ENCODE results near the gene GRAMD4. TPM values are rescaled to one million over a fixed set of nuclear protein-coding genes. Genes with fewer than 3 reads are reported as not detected.

Gene GRAMD4
- total RNA-seq, 1 donor from 2014 or later, result 36.8 TPM

- no peak overlapping the region for H3K4me3 ChIP-seq (ENCODE audit: low read depth, low read length)
- no peak for DNase-seq (ENCODE audit: low read depth)
- TF ChIP-seq, protein P1, sequence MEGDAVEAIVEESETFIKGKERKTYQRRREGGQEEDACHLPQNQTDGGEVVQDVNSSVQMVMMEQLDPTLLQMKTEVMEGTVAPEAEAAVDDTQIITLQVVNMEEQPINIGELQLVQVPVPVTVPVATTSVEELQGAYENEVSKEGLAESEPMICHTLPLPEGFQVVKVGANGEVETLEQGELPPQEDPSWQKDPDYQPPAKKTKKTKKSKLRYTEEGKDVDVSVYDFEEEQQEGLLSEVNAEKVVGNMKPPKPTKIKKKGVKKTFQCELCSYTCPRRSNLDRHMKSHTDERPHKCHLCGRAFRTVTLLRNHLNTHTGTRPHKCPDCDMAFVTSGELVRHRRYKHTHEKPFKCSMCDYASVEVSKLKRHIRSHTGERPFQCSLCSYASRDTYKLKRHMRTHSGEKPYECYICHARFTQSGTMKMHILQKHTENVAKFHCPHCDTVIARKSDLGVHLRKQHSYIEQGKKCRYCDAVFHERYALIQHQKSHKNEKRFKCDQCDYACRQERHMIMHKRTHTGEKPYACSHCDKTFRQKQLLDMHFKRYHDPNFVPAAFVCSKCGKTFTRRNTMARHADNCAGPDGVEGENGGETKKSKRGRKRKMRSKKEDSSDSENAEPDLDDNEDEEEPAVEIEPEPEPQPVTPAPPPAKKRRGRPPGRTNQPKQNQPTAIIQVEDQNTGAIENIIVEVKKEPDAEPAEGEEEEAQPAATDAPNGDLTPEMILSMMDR (conservative IDR thresholded peaks at IDR 0.05; ENCODE audit: low read depth, low read length), result no peak
Observed at GRCh38 chr22:46663436-46664100, 43.4 kb downstream of the GRAMD4 start.

DNA sequence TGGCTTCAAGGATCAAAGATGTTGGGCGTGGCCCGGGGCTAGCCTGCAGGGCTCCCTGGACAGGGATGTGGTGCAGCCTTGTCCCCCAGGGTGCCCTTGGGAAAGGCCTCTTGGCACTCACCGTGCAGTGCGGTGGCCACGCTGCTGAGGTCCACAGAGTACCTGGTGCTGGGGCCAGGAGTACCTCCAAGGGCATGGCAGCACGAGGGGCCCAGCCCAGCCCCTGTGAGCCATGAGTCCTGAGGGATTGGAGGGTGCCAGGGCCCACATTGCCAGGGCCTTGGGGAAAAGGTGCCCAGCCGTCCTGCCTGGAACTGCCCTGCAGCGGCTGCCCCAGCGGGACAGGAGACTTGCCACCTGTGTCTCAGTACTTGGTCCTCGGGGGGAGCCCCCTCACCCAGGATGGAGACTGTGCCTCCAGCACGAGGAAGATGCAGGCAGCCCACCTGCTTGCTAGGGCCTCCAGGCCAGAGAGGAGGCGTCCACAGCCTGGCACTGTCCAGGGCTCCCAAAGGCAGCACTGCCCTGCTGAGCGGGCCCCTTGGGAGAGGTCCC, 44.2 kb downstream of the GRAMD4 start:
- no peak for DNase-seq (ENCODE audit: low read depth)
- no peak overlapping the region for H3K4me3 ChIP-seq (ENCODE audit: low read depth, low read length)
- TF ChIP-seq, protein P1 (conservative IDR thresholded peaks at IDR 0.05; ENCODE audit: low read depth, low read length), result no peak

- DNase-seq (ENCODE audit: low read depth), result no peak
- TF ChIP-seq, protein P1 (conservative IDR thresholded peaks at IDR 0.05; ENCODE audit: low read depth, low read length), result no peak
- H3K4me3 ChIP-seq (ENCODE audit: low read depth, low read length), result no peak overlapping the region
Observed at GRCh38 chr22:46665151-46665695, 45.0 kb downstream of the GRAMD4 start.

DNA sequence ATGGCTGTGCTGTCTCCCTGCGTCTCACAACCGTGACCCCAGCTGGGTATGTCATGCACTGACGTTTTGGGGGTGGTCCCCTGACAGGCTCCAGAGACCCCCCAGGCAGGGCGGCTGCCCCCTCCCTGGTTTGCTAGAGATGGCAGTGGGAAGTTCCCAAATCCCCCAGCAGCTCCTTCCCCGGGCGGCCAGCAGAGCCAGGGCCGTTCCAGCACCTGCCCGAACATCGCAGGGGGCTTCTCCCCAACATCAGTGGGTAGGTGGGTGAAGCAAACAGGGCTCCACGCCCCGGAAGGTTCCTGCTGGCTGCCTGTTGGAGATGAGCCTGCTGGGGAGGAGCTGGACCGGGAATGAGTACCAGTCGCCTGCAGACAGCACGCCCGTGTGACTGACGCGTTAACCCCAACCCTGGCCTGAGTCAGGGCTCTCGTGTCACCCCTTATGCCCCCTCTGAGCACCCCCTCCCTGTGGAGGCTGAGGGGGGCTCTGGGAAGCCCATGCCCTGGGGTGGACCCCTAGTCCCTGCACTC, 45.6 kb downstream of the GRAMD4 start:
- no peak overlapping the region for H3K4me3 ChIP-seq (ENCODE audit: low read depth, low read length)
- DNase-seq (ENCODE audit: low read depth), result no peak
- TF ChIP-seq, protein P1 (conservative IDR thresholded peaks at IDR 0.05; ENCODE audit: low read depth, low read length), result no peak

DNA sequence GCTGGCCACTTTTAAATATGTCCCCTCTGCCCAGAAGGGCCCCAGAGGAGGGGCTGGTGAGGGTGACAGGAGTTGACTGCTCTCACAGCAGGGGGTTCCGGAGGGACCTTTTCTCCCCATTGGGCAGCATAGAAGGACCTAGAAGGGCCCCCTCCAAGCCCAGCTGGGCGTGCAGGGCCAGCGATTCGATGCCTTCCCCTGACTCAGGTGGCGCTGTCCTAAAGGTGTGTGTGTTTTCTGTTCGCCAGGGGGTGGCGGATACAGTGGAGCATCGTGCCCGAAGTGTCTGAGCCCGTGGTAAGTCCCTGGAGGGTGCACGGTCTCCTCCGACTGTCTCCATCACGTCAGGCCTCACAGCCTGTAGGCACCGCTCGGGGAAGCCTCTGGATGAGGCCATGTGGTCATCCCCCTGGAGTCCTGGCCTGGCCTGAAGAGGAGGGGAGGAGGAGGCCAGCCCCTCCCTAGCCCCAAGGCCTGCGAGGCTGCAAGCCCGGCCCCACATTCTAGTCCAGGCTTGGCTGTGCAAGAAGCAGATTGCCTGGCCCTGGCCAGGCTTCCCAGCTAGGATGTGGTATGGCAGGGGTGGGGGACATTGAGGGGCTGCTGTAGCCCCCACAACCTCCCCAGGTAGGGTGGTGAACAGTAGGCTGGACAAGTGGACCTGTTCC, 46.5 kb downstream of the GRAMD4 start:
- TF ChIP-seq, protein P1 (conservative IDR thresholded peaks at IDR 0.05; ENCODE audit: low read depth, low read length), result no peak
- DNase-seq (ENCODE audit: low read depth), result no peak

GRCh38 chr22:46667245-46667623, 47.0 kb downstream of the GRAMD4 start:
- no peak for DNase-seq (ENCODE audit: low read depth)
- H3K4me3 ChIP-seq (ENCODE audit: low read depth, low read length), result no peak overlapping the region
- TF ChIP-seq, protein P1 (conservative IDR thresholded peaks at IDR 0.05; ENCODE audit: low read depth, low read length), result no peak

More for the DNA sequence above, 46.5 kb downstream of the GRAMD4 start:
- no peak overlapping the region for H3K4me3 ChIP-seq (ENCODE audit: low read depth, low read length)
